Stimulated activated CD4-positive, alpha-beta T cell treated with anti-CD3 and anti-CD28 coated beads, Interleukin-15, amount 100 ng/mL, for 1 hour (primary cell): ENCODE results near the gene FIS1.
A peak's percentile ranks its signal among the peaks of the same experiment; 100 is the strongest.
"Not testable (repeated sequence)": the region's sequence is repeated elsewhere in the genome, so short reads cannot be mapped to it uniquely, and the experiment has no call there.

Experiments used
- DNase-seq, 2 donors: peaks; one replicate each; pipeline ENCODE4 v3.0.0-alpha.2; 2020; ENCODE audit warnings: low read depth in 1 of 2, low spot score in 1 of 2

FIS1 gene

DNA sequence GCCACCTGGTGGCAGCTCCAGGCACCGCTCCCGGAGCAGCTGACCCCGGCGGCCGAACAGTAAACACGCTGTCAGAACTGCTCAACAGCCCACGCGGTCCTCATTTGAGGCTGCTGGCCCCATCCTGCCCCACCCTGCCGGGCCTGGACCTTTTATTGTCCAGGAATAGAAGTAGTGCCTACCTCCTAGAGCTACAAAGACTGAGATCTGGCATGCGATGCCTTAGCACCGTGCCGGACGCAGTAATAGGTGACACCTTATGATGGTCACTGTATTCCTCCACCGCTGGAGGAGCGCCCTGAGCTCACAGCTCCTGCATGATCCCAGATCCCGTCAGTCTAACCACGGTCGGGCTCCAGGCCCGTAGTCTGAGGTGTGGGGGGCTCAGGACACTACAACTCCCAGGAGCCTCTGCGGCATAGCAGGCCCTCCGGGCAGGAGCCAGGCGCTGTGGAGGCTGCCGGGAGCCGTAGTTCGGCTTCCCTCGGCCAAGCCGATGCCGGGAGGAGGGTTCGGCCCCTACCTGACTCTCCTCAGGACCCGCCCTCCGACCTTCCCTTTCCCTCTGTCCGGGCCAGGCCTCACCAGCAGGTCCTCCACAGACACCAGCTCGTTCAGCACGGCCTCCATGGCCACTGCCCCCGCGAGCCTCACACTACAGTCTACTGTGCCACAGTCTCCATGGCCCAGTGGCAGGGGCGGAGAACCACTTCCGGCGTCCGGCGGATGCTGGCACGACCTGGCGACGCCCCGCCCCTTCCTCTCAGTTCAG lies at the start of gene FIS1:
Gene FIS1 (minus strand): TSS at position 707 of the 772 bp plus-strand sequence. CDS start 77 bp downstream, at position 630.
- DNase-seq: peak; percentile 84 to 88

DNA sequence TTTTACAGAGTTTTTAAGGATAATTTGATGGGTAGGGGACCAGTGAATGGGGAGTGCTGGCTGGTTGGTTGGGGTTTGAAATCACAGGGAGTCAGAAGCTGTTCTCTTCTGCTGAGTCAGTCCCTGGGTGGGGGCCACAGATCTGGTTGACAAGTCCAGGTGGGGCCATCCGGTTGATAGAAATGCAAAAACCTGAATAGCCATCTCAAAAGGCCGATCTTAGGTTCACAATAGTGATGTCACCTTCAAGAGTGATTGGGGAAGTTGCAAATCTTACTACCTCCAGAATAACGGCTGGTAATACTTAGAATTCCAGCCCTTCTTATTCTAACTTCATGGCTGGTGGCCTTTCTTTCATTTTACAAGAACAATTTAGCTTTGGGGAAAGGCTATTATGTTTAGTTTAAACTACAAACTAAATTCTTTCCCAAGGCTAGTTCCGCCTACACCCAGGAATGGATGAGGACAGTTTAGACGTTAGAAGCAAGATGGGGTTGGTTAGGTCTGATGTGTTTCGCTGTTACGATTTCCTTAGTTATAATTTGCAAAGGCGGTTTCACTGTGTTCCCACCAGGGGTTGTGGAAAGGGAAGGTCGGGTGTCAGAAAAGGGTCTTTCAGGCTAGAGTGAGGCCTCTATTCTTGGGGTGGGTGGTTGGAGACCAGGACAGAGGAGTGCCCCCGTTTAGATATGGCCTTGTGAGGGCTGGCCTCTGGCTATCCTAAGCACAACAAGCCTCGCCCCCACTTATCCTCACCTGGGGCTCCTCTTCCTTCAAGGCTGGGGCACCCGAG lies 49.4 kb upstream of the FIS1 start:
- no peak for DNase-seq

- DNase-seq: not testable (repeated sequence)
These were observed 48.5 kb upstream of the FIS1 start for GRCh38 chr7:101293069-101294021.

DNA sequence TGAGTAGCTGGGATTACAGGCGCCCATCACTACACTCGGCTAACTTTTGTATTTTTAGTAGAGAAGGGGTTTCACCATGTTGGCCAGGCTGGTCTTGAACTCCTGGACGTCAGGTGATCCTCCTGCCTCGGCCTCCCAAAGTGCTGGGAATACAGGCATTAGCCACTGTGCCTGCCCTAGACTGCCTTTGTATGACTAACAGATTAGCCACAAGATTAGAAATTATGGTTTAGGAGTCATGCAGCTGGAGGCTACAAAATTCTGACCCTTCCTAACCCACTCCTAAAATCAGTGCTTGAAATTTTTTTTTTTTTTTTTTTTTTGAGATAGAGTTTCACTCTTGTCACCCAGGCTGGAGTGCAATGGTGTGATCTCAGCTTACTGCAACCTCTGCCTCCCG lies 47.7 kb upstream of the FIS1 start:
- not testable (repeated sequence) for DNase-seq

GRCh38 chr7:101290186-101291037 lies 45.5 kb upstream of the FIS1 start:
- DNase-seq: peak; percentile 15 to 47

DNA sequence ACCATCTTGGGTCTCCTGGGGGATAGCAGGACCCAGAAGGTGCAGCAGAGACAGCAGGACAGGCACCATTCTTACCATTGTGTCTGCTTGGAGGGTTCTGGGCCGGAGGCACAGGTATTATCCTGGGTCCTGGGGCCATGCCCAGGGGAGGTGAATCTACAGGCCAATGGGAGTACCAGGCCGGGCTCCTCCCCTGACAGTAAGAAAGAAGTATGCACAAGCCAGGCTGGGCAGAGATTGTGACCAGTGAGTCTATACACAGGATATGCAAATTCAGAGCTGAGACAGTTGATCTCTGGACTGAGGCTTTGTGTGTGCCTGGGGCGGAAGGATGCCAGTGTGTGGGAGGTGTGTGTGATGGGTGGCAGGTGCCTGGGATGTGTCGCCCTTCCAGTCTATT lies 44.8 kb upstream of the FIS1 start:
- not testable (repeated sequence) for DNase-seq

DNA sequence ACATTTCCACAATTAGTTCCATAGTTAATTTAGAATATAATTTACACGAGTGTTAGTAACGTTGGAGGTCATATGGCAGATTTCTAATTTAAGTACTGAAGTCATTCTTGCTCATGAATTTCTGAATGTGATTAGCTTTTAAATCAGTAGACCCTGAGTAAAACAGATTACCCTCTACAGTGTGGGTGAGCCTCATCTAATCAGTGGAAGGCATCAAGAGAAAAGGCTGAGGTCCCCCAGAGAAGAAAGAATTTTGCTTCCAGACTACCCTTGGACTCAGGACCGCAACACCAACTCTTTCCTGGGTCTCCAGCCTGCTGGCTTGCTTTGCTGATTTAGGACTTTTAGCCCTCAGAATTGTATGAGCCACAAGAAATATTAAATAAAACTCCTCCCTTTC lies 43.6 kb upstream of the FIS1 start:
- DNase-seq: no peak

DNA sequence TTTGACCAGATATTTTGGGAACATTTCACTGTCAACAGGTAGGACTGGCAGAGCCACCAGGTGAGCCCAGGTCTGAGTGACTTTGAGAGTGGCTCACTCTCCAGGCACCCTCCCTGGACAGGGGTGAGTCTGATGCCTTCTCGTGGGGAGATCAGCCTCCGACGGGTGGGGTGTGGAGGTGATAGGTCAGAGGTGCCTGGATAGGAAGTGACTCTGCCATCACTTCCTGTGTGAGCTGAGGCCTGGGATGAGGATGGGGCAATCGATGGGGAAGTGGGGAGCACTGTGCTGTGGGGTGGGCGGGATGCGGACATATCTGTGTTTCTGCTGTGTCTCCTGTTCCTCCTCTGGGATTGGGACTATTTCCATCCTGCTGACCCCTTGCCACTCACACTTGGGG lies 42.2 kb upstream of the FIS1 start:
- DNase-seq: no peak

DNA sequence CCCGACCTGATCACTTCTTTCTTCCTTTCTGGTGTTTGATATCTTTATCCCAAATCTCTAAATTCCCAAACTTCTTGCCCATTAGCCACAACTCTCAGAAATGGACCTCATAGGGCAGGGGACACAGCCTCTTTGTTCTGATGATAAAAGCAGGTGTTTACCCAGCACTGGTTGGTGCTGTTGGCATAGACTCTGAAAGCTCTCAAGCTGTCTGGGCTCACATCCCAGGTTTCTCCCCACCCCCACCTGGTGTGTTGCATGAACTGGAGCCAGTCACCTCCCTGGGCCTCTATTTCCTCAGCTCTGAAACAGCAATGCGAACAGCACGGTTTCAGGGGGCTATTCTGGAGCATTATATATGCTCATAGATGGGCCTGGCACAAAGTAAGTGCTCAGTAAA lies 41.0 kb upstream of the FIS1 start:
- DNase-seq: not testable (repeated sequence)

- no peak for DNase-seq
These were observed 40.3 kb upstream of the FIS1 start for GRCh38 chr7:101285171-101285570.

GRCh38 chr7:101280912-101281311 lies 36.0 kb upstream of the FIS1 start:
- not testable (repeated sequence) for DNase-seq

GRCh38 chr7:101278461-101279292 lies 33.8 kb upstream of the FIS1 start:
- no peak for DNase-seq

GRCh38 chr7:101277155-101277554 lies 32.3 kb upstream of the FIS1 start:
- DNase-seq: no peak

GRCh38 chr7:101273206-101273605 lies 28.3 kb upstream of the FIS1 start:
- DNase-seq: no peak

DNA sequence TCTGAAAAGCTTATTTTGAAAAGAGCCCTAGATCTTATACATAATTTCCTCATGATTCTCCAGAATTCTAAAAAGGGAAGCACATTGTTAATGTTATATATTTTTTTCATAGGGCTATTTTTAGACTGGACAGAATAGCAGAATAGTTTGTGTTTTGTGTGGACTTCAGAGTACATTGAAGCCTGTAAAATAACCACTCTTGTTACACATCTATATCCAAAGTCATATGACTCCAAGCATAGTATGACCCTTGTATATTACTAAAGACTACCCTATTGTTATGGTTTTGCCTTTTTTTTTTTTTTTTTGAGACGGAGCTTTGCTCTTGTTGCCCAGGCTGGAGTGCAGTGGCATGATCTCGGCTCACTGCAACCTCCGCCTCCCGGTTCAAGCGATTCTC lies 26.1 kb upstream of the FIS1 start:
- DNase-seq: no peak

DNA sequence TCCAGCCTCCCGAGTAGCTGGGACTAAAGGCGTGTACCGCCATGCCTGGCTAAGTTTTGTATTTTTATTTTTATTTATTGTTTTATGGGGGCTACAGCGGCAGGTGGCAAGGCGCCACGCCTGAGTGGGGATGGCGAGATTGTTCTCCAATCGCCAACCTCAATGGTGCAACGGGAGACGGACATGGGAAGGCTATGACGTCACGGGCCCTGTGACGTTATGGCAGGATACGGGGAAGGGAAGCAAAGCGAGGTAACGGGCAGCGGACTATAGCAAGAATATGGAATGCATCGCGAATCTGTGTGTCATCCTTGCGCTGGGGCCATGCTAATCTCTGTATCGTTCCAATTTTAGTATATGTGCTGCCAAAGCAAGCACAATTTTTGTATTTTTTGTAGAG lies 24.8 kb upstream of the FIS1 start:
- DNase-seq: no peak

GRCh38 chr7:101265622-101266516 lies 21.0 kb upstream of the FIS1 start:
- DNase-seq: no peak

DNA sequence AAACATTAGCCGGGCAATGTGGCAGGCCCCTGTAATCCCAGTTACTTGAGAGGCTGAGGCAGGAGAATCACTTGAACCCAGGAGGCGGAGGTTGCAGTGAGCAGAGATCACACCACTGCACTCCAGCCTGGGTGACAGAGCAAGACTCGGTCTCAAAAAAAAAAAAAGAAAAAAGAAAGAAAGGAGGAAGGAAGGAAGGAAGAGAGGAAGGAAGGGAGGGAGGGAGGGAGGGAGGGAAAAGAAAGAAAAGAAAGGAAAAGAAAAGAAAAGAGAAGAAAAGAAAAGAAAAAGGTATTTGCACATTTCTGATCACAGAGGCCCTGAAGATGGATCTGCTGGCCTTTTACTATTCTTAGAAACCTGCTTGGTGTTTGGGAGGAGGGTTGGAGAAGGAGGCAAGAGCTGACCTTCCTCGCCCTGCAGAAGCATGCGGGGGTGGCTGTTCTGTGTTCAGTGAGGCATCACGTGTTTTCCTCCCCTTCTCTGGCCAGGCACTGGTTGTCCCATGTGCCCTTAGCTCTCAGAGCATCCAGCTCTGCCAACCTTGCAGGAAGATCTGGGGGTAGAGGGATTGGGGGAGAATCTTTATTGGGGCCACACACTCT lies 19.3 kb upstream of the FIS1 start:
- DNase-seq: not testable (repeated sequence)
